ENCODE data around the gene TSPAN14. TPM values are rescaled to one million over a fixed set of nuclear protein-coding genes. Genes with fewer than 3 reads are reported as not detected.

TSPAN14 gene
- total and polyA plus RNA-seq, 10 of the 15 experiments (the other 5 are each of a cell fraction or from before 2014, with no cell fraction given): 2.5 to 31.7 (median 17.9) TPM

DNA sequence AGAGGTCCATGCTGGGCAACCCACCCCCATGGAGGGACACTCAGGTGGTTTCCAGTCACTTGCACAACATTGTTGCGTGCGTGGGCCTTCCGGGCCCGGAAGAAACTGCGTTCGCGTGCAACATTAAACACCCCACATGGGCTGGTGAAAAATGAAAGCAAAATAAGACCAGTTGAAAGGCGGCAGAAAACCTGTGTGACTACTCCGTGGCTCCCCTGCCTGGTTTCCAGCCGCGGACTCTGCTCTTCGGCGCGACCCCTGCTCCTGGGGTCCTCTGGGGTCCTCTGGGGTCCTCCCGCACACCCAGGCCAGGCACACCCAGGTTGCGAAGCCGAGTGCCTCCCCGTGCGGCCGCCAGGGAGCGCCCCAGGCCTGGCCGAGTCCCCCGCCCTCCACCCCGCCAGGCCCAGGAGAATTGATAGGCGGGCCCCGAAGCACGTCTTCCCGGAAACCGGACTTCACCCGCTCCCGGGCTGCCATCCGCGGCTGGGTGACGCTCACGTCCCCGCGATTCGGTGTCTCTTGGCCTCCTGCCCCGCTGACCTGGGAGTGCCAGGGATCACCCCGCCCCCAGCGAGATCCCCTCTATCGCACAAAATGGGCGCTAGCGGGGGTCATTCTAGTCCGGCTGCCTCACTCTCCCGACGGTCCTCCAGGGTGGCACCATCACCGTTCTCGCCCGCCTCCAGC lies 81.7 kb downstream of the TSPAN14 start (continued):
- TF ChIP-seq, protein P1, sequence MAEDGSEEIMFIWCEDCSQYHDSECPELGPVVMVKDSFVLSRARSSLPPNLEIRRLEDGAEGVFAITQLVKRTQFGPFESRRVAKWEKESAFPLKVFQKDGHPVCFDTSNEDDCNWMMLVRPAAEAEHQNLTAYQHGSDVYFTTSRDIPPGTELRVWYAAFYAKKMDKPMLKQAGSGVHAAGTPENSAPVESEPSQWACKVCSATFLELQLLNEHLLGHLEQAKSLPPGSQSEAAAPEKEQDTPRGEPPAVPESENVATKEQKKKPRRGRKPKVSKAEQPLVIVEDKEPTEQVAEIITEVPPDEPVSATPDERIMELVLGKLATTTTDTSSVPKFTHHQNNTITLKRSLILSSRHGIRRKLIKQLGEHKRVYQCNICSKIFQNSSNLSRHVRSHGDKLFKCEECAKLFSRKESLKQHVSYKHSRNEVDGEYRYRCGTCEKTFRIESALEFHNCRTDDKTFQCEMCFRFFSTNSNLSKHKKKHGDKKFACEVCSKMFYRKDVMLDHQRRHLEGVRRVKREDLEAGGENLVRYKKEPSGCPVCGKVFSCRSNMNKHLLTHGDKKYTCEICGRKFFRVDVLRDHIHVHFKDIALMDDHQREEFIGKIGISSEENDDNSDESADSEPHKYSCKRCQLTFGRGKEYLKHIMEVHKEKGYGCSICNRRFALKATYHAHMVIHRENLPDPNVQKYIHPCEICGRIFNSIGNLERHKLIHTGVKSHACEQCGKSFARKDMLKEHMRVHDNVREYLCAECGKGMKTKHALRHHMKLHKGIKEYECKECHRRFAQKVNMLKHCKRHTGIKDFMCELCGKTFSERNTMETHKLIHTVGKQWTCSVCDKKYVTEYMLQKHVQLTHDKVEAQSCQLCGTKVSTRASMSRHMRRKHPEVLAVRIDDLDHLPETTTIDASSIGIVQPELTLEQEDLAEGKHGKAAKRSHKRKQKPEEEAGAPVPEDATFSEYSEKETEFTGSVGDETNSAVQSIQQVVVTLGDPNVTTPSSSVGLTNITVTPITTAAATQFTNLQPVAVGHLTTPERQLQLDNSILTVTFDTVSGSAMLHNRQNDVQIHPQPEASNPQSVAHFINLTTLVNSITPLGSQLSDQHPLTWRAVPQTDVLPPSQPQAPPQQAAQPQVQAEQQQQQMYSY (CRISPR knock-in tag; IDR thresholded peaks at IDR 0.05): no peak
- TF ChIP-seq, protein P2, sequence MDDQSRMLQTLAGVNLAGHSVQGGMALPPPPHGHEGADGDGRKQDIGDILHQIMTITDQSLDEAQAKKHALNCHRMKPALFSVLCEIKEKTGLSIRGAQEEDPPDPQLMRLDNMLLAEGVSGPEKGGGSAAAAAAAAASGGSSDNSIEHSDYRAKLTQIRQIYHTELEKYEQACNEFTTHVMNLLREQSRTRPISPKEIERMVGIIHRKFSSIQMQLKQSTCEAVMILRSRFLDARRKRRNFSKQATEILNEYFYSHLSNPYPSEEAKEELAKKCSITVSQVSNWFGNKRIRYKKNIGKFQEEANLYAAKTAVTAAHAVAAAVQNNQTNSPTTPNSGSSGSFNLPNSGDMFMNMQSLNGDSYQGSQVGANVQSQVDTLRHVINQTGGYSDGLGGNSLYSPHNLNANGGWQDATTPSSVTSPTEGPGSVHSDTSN (IDR thresholded peaks at IDR 0.05; ENCODE audit: insufficient replicate concordance, low read depth, low read length): peak; percentile 27
- TF ChIP-seq BRCA1 (IDR thresholded peaks at IDR 0.05; ENCODE audit: low read depth, low read length) (no peak), NFXL1 (IDR thresholded peaks at IDR 0.05; ENCODE audit: borderline replicate concordance) (no peak), TAF1 (IDR thresholded peaks at IDR 0.05; ENCODE audit: borderline replicate concordance, low read depth, low read length) (peak; percentile 40; the same call in 1 of the 2 replicates), NR2C2 (IDR thresholded peaks at IDR 0.05; ENCODE audit: borderline replicate concordance, control insufficient read depth, insufficient read length, low read depth) (no peak), NR2C1 (IDR thresholded peaks at IDR 0.05) (no peak), SMAD1 (IDR thresholded peaks at IDR 0.05; ENCODE audit: low read depth, partially characterized antibody) (no peak), KAT2A (conservative IDR thresholded peaks at IDR 0.05; ENCODE audit: control insufficient read depth, low read depth, low read length) (no peak), LARP7 (IDR thresholded peaks at IDR 0.05) (no peak), GATAD2B (conservative IDR thresholded peaks at IDR 0.05; ENCODE audit: low read depth) (peak; percentile 69), YY1 (IDR thresholded peaks at IDR 0.05; ENCODE audit: low read depth, low read length) (peak; percentile 64; the same call in 1 of the 2 replicates), STAT1 (conservative IDR thresholded peaks at IDR 0.05) (no peak)
- TF ChIP-seq, protein P3, sequence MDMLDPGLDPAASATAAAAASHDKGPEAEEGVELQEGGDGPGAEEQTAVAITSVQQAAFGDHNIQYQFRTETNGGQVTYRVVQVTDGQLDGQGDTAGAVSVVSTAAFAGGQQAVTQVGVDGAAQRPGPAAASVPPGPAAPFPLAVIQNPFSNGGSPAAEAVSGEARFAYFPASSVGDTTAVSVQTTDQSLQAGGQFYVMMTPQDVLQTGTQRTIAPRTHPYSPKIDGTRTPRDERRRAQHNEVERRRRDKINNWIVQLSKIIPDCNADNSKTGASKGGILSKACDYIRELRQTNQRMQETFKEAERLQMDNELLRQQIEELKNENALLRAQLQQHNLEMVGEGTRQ (IDR thresholded peaks at IDR 0.05; ENCODE audit: borderline replicate concordance, low read depth, low read length): no peak
- TF ChIP-seq, protein P4, sequence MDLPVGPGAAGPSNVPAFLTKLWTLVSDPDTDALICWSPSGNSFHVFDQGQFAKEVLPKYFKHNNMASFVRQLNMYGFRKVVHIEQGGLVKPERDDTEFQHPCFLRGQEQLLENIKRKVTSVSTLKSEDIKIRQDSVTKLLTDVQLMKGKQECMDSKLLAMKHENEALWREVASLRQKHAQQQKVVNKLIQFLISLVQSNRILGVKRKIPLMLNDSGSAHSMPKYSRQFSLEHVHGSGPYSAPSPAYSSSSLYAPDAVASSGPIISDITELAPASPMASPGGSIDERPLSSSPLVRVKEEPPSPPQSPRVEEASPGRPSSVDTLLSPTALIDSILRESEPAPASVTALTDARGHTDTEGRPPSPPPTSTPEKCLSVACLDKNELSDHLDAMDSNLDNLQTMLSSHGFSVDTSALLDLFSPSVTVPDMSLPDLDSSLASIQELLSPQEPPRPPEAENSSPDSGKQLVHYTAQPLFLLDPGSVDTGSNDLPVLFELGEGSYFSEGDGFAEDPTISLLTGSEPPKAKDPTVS (IDR thresholded peaks at IDR 0.05; ENCODE audit: low read depth, low read length): no peak
- TF ChIP-seq, protein P5, sequence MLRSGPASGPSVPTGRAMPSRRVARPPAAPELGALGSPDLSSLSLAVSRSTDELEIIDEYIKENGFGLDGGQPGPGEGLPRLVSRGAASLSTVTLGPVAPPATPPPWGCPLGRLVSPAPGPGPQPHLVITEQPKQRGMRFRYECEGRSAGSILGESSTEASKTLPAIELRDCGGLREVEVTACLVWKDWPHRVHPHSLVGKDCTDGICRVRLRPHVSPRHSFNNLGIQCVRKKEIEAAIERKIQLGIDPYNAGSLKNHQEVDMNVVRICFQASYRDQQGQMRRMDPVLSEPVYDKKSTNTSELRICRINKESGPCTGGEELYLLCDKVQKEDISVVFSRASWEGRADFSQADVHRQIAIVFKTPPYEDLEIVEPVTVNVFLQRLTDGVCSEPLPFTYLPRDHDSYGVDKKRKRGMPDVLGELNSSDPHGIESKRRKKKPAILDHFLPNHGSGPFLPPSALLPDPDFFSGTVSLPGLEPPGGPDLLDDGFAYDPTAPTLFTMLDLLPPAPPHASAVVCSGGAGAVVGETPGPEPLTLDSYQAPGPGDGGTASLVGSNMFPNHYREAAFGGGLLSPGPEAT (IDR thresholded peaks at IDR 0.05; ENCODE audit: low read depth): no peak
- TF ChIP-seq, protein P6, sequence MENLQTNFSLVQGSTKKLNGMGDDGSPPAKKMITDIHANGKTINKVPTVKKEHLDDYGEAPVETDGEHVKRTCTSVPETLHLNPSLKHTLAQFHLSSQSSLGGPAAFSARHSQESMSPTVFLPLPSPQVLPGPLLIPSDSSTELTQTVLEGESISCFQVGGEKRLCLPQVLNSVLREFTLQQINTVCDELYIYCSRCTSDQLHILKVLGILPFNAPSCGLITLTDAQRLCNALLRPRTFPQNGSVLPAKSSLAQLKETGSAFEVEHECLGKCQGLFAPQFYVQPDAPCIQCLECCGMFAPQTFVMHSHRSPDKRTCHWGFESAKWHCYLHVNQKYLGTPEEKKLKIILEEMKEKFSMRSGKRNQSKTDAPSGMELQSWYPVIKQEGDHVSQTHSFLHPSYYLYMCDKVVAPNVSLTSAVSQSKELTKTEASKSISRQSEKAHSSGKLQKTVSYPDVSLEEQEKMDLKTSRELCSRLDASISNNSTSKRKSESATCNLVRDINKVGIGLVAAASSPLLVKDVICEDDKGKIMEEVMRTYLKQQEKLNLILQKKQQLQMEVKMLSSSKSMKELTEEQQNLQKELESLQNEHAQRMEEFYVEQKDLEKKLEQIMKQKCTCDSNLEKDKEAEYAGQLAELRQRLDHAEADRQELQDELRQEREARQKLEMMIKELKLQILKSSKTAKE (IDR thresholded peaks at IDR 0.05; ENCODE audit: low read depth, poor library complexity, severe bottlenecking): no peak
